Uterine smooth muscle cell (primary cell): ENCODE results near the gene TAC1. TPM values are rescaled to one million over a fixed set of nuclear protein-coding genes. Genes with fewer than 3 reads are reported as not detected.

ENCODE experiments used
- total RNA-seq: library from RNA; depleted of rRNA; stranded (reverse); fragments of >200 nt; gene quantifications from 2 replicates; pipeline ENCODE4 v1.2.3, GENCODE V29; 2014

TAC1 gene, protein sequence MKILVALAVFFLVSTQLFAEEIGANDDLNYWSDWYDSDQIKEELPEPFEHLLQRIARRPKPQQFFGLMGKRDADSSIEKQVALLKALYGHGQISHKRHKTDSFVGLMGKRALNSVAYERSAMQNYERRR
- total RNA-seq: 0.33 and 0.75 TPM in 2 replicates

DNA sequence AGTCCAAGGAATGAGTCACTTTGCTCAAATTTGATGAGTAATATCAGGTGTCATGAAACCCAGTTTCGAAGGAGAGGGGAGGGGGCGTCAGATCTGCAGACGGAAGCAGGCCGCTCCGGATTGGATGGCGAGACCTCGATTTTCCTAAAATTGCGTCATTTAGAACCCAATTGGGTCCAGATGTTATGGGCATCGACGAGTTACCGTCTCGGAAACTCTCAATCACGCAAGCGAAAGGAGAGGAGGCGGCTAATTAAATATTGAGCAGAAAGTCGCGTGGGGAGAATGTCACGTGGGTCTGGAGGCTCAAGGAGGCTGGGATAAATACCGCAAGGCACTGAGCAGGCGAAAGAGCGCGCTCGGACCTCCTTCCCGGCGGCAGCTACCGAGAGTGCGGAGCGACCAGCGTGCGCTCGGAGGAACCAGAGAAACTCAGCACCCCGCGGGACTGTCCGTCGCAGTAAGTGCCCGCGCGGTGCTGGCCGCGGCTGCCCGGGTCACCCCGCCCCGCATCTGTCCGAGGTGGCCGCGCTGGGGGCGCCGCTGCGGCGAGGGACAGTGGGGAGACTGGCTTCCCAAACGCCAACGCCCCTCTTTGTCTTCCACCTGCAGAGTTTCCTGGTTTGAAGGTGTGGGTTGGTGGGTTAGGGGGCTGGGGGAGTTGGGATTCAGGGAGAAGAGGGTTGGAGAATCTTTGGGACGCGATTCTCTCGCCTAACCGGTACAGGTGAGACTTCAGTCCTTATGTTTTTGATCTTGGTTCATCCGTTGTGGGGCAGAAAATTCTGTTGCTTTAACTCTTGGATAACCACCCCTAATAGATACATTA, at the start of gene TAC1:
TAC1 (plus strand) TSS at position 351 of the 829 bp plus-strand sequence. CDS start 527 bp downstream, outside the sequence.

Other genes starting within 250 kb of the TAC1 start
- 79.1 and 123 TPM in 2 replicates for gene ASNS, start 140.3 kb downstream of the TAC1 start, total RNA-seq